ENCODE data around the gene ZFP69. TPM values are rescaled to one million over a fixed set of nuclear protein-coding genes. Genes with fewer than 3 reads are reported as not detected.

Gene ZFP69
- total and polyA plus RNA-seq, 2 donors (not counting 3 experiments of a cell fraction or from before 2014, with no cell fraction given), result 0.98 to 2.4 TPM

- dilution Hi-C loops (cut with MboI; ENCODE audit: extremely low pct_ligation_motif_present, low sequenced_read_pairs), result no loop called here
- H3K9ac ChIP-seq (replicated peaks; ENCODE audit: extremely low read depth, insufficient read depth, low read length), result no peak overlapping the region
- intact Hi-C loops (cut with micrococcal nuclease), result no loop called here
- H3K9me3 ChIP-seq (replicated peaks; ENCODE audit: control insufficient read depth, insufficient read depth, low read length), result no peaks in the 10 kb centered on the region
- peak; percentile 24 for FAIRE-seq
- H3K36me3 ChIP-seq (ENCODE audit: control insufficient read depth in 2 of 2, extremely low read depth in 1 of 2, insufficient read depth in 2 of 2, low read length in 2 of 2), result no peaks in the 10 kb centered on the region
- H3K27ac ChIP-seq (ENCODE audit: insufficient read depth, low read depth, low read length), result no peak overlapping the region
- ChIA-PET CTCF (interaction anchor here (1.1 kb wide), 1 partner anchor 17 kb away, joined by 4 read pairs; the partner anchor contains the start of gene ZFP69B), POLR2A (no interaction called here)
- TF ChIP-seq GATA2 (IDR thresholded peaks at IDR 0.05; ENCODE audit: insufficient read depth, insufficient read length, low read depth, low read length), result no peak
- no peak for TF ChIP-seq EZH2 (IDR thresholded peaks at IDR 0.05; ENCODE audit: borderline replicate concordance, low read depth, low read length, severe bottlenecking)
- no peak for TF ChIP-seq POLR2A (IDR thresholded peaks at IDR 0.05; ENCODE audit: low read depth, low read length)
- H3K4me1 ChIP-seq (ENCODE audit: control insufficient read depth, extremely low read depth, insufficient read depth, low read length), result peaks cover 2% of the 10 kb centered on the region
- H3K4me2 ChIP-seq (ENCODE audit: insufficient read depth, low read length), result no peak overlapping the region
- BruUV-seq (replicated peaks), result no TSS peak
- H4K20me1 ChIP-seq (replicated peaks; ENCODE audit: control insufficient read depth, extremely low read depth, insufficient read depth, low read length), result no peaks in the 10 kb centered on the region
- no peak overlapping the region for H2AFZ ChIP-seq (ENCODE audit: low read depth, low read length)
- peak; percentile 3 for DNase-seq (ENCODE audit: low read depth, low spot score)
- no peaks in the 10 kb centered on the region for H3K27me3 ChIP-seq (ENCODE audit: control insufficient read depth in 2 of 2, insufficient read depth in 2 of 2, low read length in 2 of 2)
- no peaks in the 10 kb centered on the region for H3K79me2 ChIP-seq (ENCODE audit: control insufficient read depth, insufficient read depth, low read length)
- no peaks in the 10 kb centered on the region for H3K9me1 ChIP-seq (replicated peaks; ENCODE audit: control insufficient read depth, extremely low read depth, insufficient read depth, low read length)
- H3K4me3 ChIP-seq (replicated peaks in 1 of 3; ENCODE audit: insufficient read depth in 1 of 3, low read depth in 1 of 3, low read length in 3 of 3), result no peak overlapping the region
These were observed 44.3 kb upstream of the ZFP69 start for GRCh38 chr1:40432644-40433390.

GRCh38 chr1:40435471-40435870 is 41.6 kb upstream of the ZFP69 start:
- no peaks in the 10 kb centered on the region for H3K36me3 ChIP-seq (ENCODE audit: control insufficient read depth in 2 of 2, extremely low read depth in 1 of 2, insufficient read depth in 2 of 2, low read length in 2 of 2)
- intact Hi-C loops (cut with micrococcal nuclease), result no loop called here
- DNase-seq (ENCODE audit: low read depth, low spot score), result no peak
- H2AFZ ChIP-seq (ENCODE audit: low read depth, low read length), result no peak overlapping the region
- no peak for FAIRE-seq
- ChIA-PET CTCF (interaction anchor here (0.7 to 1.2 kb wide), 3 partner anchors 15 to 292 kb away, joined by 3 to 4 read pairs (median 3); partner anchors contain the start of gene ZFP69B), POLR2A (no interaction called here)
- TF ChIP-seq MAX (IDR thresholded peaks at IDR 0.05; ENCODE audit: insufficient read depth, insufficient read length), result no peak
- TF ChIP-seq JUN (IDR thresholded peaks at IDR 0.05; ENCODE audit: borderline replicate concordance, insufficient read depth, insufficient read length, low read depth), result no peak
- no peak for TF ChIP-seq MYC (IDR thresholded peaks at IDR 0.05; ENCODE audit: low read depth, low read length)
- TF ChIP-seq EZH2 (IDR thresholded peaks at IDR 0.05; ENCODE audit: borderline replicate concordance, low read depth, low read length, severe bottlenecking), result no peak
- TF ChIP-seq POLR2A (IDR thresholded peaks at IDR 0.05; ENCODE audit: low read depth, low read length), result no peak
- TF ChIP-seq FOS (IDR thresholded peaks at IDR 0.05; ENCODE audit: borderline replicate concordance, insufficient read depth, low read length), result no peak
- no peaks in the 10 kb centered on the region for H3K79me2 ChIP-seq (ENCODE audit: control insufficient read depth, insufficient read depth, low read length)
- no peak overlapping the region for H3K27ac ChIP-seq (ENCODE audit: insufficient read depth, low read depth, low read length)
- H3K9me3 ChIP-seq (replicated peaks; ENCODE audit: control insufficient read depth, insufficient read depth, low read length), result no peaks in the 10 kb centered on the region
- H3K9me1 ChIP-seq (replicated peaks; ENCODE audit: control insufficient read depth, extremely low read depth, insufficient read depth, low read length), result no peaks in the 10 kb centered on the region
- H3K27me3 ChIP-seq (ENCODE audit: control insufficient read depth in 2 of 2, insufficient read depth in 2 of 2, low read length in 2 of 2), result no peaks in the 10 kb centered on the region
- H3K9ac ChIP-seq (replicated peaks; ENCODE audit: extremely low read depth, insufficient read depth, low read length), result no peak overlapping the region
- no peak overlapping the region for H3K4me3 ChIP-seq (replicated peaks in 1 of 3; ENCODE audit: insufficient read depth in 1 of 3, low read depth in 1 of 3, low read length in 3 of 3)
- dilution Hi-C loops (cut with MboI; ENCODE audit: extremely low pct_ligation_motif_present, low sequenced_read_pairs), result no loop called here
- peaks cover 2% of the 10 kb centered on the region for H3K4me1 ChIP-seq (ENCODE audit: control insufficient read depth, extremely low read depth, insufficient read depth, low read length)
- BruUV-seq (replicated peaks), result no TSS peak
- H4K20me1 ChIP-seq (replicated peaks; ENCODE audit: control insufficient read depth, extremely low read depth, insufficient read depth, low read length), result no peaks in the 10 kb centered on the region
- H3K4me2 ChIP-seq (ENCODE audit: insufficient read depth, low read length), result no peak overlapping the region
